NCI-H2171 (cell line): ENCODE measurements around the gene ARMH4.
"Not testable (repeated sequence)": the region's sequence is repeated elsewhere in the genome, so short reads cannot be mapped to it uniquely, and the experiment has no call there.

Source experiments
- DNase-seq: peaks from one replicate; lab custom pipeline; 2025; lab: John Stamatoyannopoulos, UW

The ARMH4 gene

GRCh38 chr14:58143106-58143505 is 8.9 kb downstream of the ARMH4 start:
- no peak for DNase-seq

GRCh38 chr14:58141893-58142292 is 10.1 kb downstream of the ARMH4 start:
- no peak for DNase-seq

- DNase-seq = no peak
These were observed 13.1 kb downstream of the ARMH4 start for GRCh38 chr14:58138714-58139482.

- no peak for DNase-seq
These were observed 13.8 kb downstream of the ARMH4 start for GRCh38 chr14:58138031-58138713.

- DNase-seq = no peak
These were observed 18.3 kb downstream of the ARMH4 start for GRCh38 chr14:58133739-58134138.

GRCh38 chr14:58131386-58131785 is 20.6 kb downstream of the ARMH4 start:
- DNase-seq = no peak

- no peak for DNase-seq
These were observed 21.8 kb downstream of the ARMH4 start for GRCh38 chr14:58130116-58130782.

- no peak for DNase-seq
These were observed 22.8 kb downstream of the ARMH4 start for GRCh38 chr14:58129208-58129607.

- no peak for DNase-seq
These were observed 23.6 kb downstream of the ARMH4 start for GRCh38 chr14:58128416-58128815.

- DNase-seq = not testable (repeated sequence)
These were observed 29.5 kb downstream of the ARMH4 start for GRCh38 chr14:58122546-58122945.

- DNase-seq = no peak
These were observed 30.4 kb downstream of the ARMH4 start for GRCh38 chr14:58121530-58122186.

- no peak for DNase-seq
These were observed 32.6 kb downstream of the ARMH4 start for GRCh38 chr14:58119381-58119780.

GRCh38 chr14:58118097-58118815 is 33.8 kb downstream of the ARMH4 start:
- no peak for DNase-seq

- no peak for DNase-seq
These were observed 42.3 kb downstream of the ARMH4 start for GRCh38 chr14:58109744-58110143.

- no peak for DNase-seq
These were observed 43.3 kb downstream of the ARMH4 start for GRCh38 chr14:58108717-58109116.

GRCh38 chr14:58107947-58108552 is 44.0 kb downstream of the ARMH4 start:
- peak; percentile 34 for DNase-seq

GRCh38 chr14:58107041-58107440 is 45.0 kb downstream of the ARMH4 start:
- DNase-seq = no peak

GRCh38 chr14:58106446-58106845 is 45.6 kb downstream of the ARMH4 start:
- no peak for DNase-seq

- no peak for DNase-seq
These were observed 47.2 kb downstream of the ARMH4 start for GRCh38 chr14:58104808-58105207.

GRCh38 chr14:58100735-58101368 is 51.2 kb downstream of the ARMH4 start:
- no peak for DNase-seq

- no peak for DNase-seq
These were observed 52.3 kb downstream of the ARMH4 start for GRCh38 chr14:58099682-58100081.
